SK-N-DZ (cell line): ENCODE measurements around the gene BCL6B.
A peak's percentile ranks its signal among the peaks of the same experiment; 100 is the strongest.

Experiments
- DNase-seq: peaks from one replicate; pipeline ENCODE4 v3.0.0-alpha.2; 2015; ENCODE audit warnings: low spot score

The BCL6B gene

DNA sequence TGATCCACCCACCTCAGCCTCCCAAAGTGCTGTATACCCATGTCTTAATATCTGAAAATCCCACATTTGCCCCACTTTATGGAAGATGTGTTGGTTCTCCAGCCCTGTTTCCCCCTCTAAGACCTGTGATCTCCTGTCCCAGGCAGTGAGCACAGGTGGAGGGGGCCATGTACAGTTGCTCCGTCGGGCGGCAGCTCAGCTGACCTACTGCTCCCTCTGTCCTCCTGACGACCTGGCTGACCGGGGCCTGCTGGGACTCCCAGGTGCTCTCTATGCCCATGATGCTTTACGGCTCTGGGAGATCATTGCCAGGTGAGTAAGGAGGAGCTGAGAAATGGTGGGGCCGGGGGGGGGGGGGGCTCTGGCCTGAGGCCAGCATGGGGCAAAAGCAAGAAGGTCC lies 17.1 kb upstream of the BCL6B start:
- DNase-seq: no peak

DNA sequence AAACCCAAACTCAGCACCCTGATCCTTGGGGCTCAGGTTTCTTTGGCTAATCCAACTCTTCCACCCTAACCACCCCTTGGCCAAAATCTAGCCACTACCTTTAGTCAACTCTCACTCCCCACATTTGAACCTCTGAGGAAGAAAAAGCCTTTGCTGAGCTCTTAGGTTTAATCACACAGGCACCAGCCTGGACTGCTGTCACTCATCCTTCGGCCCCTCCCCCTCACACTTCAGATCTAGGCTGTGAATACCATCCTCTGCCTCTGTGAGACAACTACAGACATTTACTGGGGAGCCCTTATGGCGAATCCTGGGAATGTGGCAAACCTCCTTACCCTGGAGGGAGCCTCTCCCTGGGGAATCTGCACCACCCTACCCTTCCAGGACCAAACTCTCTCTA lies 15.7 kb upstream of the BCL6B start:
- no peak for DNase-seq

- no peak for DNase-seq
Measured at GRCh38 chr17:7010523-7010922, 12.3 kb upstream of the BCL6B start.

GRCh38 chr17:7011415-7011814 lies 11.4 kb upstream of the BCL6B start:
- no peak for DNase-seq

DNA sequence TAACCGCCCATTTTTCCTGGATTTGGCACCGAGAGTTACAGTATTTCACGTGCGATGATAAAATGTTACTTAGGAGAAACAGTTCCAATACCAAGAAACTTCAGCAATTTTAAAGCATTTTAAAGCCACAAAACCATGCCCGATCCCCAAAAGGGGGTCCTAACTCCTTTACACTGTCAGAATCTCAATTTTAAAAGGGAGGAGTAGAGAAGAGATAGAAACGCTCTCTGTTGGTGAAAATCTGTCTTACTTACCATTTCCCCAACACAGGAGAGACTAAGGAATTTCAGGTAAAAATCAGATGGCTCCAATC lies 11.0 kb upstream of the BCL6B start:
- no peak for DNase-seq

DNA sequence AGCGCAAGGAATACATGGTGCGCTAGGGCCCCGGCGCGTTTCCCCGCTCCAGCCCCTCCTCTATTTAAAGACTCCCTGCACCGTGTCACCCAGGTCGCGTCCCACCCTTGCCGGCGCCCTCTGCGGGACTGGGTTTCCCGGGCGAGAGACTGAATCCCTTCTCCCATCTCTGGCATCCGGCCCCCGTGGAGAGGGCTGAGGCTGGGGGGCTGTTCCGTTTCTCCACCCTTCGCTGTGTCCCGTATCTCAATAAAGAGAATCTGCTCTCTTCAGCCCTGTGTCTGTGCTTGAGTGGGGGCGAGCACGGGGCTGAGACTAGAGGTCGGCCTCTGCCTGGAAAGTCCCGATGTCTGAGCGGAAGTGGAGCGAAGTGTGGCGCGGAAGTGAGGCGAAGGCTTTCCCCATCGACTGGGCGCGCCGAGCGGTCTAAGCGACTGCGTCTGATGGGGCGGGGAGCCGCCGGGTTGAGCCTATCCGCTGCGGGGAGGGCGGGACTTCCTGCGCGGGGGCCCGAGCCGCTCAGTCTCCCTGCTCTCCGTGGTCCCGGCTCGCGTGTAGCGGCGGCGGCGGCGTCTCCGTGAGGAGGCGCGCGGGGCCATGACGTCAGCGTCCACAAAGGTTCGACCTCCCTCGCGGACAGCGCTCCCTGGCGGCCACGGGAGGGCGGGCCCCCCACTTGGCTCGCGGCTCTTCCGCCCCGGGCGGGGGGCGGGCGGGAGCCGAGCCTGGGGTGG lies 8.4 kb upstream of the BCL6B start:
- DNase-seq: peak; percentile 97

DNA sequence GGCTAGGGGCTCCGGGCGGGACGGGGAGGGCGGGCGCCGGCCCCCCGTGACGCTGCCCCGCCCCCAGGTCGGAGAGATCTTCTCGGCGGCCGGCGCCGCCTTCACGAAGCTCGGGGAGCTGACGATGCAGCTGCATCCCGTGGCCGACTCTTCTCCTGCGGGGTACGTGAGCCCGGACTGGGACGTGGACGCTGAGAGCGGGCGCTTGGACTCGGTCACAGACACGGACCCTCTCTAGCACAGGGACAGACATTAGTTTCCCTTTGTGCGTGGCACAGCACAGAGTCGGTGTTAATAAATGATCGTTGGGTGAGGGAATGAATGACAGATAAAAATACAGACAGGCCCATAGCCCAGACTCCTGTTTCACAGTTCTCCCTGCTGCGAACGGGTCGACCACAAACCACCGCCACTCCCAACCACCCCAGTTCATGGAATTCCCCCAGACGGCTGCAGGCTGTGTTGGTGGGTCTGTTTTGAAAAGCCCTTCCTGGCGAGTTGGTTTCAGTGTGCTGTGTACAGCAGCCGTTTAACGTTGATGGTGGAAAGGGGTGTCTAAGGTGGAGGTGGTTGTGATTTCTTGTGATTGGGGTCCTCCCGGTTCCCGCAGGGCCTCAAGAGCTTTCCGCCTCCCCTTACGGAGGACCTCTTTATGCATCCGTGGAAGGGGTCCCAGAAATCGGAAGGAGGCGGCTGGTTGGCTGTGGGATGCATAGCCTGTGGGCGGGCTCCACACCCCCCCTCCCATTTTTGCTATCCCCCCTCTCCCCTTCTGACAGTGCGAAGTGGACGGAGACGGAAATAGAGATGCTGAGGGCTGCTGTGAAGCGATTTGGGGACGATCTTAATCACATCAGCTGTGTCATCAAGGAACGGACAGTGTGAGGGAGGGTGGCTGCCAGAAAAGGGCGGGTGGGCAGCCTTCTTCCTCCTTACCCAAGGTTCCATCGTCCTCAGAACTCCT lies 7.6 kb upstream of the BCL6B start:
- no peak for DNase-seq

GRCh38 chr17:7016418-7016817 lies 6.4 kb upstream of the BCL6B start:
- no peak for DNase-seq

DNA sequence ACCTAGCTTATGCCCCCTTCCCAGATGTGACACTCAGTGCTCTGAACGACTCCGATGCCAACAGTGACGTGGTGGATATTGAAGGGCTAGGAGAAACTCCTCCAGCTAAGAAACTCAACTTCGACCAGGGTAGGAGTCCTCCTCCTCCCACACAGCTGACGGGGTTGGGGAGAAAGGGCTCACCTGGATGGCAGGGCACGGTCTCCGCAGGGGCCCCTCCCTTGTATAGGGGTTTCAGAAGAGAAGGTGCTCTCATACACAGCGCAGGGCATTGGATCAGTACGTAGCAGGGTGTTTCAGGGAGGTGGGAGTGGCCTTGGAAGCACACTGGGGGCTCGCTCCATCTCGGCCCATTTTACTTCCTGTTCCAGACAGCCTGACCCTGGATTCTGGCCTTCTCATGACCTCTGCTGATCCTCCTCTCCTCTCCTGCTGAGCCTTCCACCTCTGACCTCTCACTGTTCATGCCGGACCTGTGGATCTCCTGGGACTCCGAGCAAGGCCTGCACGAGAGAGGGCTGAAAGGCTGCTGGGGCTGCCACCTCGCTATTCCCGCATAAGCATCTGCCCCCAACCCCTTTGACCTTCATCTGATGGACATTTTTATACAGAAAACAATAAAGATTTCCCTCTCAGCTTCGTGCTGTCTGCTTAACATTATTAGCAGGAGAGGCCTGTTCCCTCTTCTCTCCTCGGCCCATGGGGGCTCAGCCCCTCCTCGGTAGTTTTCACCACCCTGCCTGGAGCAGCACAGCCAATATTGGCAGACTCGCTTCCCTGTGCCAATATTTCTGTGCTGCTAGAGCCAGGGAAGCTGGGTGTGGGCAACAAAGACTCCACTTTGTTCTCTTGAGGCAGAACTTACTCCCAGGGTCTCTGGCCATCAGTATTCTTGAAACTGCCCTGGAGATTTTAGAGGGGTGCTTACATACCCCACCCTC lies 5.7 kb upstream of the BCL6B start:
- DNase-seq: no peak

GRCh38 chr17:7017827-7018200 lies 5.0 kb upstream of the BCL6B start:
- DNase-seq: no peak

GRCh38 chr17:7018331-7018964 lies 4.4 kb upstream of the BCL6B start:
- DNase-seq: no peak

DNA sequence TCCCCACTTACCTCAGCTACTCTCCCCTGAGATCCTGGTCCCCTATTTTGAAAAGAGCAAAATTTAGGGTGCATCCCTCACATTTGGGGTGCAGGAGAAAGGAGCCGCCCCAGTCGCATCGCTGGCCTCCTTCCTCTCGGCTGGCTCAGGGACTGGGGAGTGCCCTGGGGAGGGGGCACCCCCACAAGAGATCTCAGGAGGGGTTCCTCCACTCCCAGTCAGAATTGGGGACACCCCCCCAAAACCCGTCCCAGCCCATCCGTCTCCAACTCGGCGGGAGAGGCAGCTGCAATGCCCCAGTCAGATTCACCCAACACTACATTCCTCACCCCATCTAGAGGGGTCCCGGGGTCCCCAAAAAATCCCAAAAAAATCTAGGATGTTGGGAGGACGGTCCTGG lies 3.5 kb upstream of the BCL6B start:
- no peak for DNase-seq

DNA sequence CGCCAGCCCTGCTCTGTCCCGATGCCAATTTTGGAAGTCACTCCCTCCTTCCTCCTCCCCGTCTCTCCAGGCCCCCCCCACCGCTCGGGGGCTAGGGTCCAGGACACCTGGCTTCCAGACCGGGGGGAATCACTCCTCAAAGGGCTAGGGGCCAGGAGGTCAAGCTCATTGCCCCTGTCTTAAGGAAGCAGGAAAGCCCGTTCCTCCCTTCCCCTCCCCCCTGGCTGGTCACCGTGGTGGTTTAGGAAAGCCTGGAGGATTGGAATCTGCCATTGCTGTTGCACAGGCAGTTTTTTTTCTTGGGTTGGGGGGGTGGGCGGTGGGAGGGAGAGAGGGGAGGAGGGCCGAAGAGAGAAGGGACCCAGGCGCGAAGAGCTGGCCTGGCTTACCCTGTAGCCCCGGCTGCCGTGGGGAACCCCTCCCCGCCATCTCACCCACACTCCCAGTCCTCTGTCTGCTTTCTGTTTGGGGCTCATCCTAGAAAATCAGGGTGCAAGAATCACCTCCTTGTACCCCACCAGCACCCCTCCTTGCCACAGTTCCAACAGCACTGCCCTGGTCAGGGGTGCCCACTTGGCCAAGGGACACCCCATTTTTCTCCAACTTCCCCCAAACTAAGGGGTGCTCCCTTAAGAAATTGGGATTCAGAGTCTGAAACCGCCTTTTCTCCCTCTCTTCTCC lies 2.9 kb upstream of the BCL6B start:
- DNase-seq: peak; percentile 77

GRCh38 chr17:7020894-7021664 lies 1.8 kb upstream of the BCL6B start:
- DNase-seq: no peak

DNA sequence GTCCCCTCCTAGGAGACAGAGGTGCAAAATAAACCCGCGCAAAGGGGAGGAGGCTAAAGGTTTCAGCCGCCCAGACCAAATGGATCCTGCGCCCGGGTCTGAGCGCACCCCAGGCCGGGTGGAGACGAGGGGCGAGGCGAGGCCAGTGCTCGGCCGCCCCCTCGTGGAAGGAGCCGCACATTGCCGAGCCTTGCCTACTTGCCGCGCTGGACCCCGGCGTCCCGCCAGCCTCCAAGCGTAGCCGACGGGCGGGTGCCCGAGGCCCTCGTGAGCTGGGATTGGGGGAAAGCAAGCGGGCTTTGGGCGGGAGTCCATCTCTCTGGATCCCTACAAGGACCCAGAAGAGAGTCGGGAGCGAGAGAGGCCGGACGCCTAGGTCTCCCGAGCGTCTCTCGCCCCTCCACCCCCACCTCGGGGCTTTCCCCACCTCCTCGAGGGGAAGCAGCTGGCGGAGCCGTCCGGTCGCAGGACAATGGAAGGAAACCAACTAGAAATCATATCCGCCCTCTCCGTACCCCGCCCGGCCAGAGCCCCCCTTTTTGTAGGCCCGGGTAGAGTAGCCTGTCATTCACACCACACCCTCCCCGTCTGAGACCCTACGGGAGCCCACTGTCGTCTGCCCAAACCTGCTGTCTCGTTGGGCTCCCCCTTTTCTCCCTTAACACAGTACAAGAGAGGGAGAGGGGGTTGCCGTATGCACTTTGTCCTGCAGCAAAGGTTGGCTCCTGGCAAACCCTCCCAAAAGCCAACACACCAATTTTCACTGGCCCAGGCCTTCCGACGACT lies 664 bp upstream of the BCL6B start:
- DNase-seq: peak; percentile 68

DNA sequence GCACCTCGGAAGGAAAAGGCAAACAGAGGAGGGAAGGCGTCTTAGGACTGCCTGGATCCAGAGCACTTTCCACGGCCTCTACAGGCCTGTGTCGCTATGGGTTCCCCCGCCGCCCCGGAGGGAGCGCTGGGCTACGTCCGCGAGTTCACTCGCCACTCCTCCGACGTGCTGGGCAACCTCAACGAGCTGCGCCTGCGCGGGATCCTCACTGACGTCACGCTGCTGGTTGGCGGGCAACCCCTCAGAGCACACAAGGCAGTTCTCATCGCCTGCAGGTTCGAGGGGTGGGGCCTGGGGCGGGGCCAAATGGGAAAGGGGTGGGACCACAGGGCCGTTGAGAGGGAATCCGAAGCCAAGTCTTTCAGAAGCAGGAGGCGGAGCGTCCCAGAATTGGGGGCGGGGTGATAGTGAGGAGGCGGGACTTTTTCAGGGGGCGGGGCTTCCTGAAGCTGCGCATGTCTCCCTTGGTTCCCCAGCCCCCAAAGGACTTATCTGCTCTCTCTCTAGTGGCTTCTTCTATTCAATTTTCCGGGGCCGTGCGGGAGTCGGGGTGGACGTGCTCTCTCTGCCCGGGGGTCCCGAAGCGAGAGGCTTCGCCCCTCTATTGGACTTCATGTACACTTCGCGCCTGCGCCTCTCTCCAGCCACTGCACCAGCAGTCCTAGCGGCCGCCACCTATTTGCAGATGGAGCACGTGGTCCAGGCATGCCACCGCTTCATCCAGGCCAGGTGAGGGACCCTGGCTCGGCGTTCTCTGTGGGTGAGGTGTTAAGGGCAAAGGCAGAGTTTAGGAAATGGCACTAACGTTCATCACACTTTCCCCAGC lies 939 bp downstream of the BCL6B start:
- DNase-seq: peak; percentile 88

DNA sequence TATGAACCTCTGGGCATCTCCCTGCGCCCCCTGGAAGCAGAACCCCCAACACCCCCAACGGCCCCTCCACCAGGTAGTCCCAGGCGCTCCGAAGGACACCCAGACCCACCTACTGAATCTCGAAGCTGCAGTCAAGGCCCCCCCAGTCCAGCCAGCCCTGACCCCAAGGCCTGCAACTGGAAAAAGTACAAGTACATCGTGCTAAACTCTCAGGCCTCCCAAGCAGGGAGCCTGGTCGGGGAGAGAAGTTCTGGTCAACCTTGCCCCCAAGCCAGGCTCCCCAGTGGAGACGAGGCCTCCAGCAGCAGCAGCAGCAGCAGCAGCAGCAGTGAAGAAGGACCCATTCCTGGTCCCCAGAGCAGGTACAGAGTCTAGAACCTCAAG lies 1.5 kb downstream of the BCL6B start:
- no peak for DNase-seq

DNA sequence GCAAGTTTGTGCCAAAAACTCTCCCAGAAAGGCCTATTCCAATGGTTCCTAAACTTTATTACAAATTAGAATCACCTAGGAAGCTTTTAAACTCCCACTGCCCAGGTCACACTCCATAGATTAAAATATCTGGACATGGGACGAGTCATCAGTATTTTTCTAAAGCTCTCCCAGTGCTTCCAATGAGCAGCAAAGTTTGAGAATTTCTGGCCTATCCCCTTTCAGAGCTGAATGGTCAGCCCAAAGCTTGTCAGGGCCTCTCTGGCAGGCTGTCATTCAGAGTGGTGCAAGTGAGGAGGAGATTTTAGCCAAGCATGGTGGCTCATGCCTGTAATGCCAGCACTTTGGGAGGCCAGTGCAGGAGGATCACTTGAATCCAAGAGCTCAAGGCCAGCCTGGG lies 2.4 kb downstream of the BCL6B start:
- no peak for DNase-seq
